Ovary (tissue), 3 donors: Measurements from ENCODE around the gene AKAP9.

Source experiments
- EP300 ChIP-seq: sonication (generic); formaldehyde crosslinking; IDR thresholded peaks from one replicate; pipeline ENCODE4 v1.6.1; 2017; ENCODE audit warnings: antibody characterized with exemption
- POLR2A ChIP-seq: fragments of 450-650 bp; IDR thresholded peaks from one replicate; pipeline ENCODE4 v1.6.1; 2017; ENCODE audit warnings: antibody characterized with exemption, mild to moderate bottlenecking, moderate library complexity
- TF ChIP-seq, protein P1 (sequence below), 3 donors: fragments of 450-650 bp in 2 of 3; fragments of 200-600 bp in 1 of 3; IDR thresholded peaks; one replicate each; pipeline versions ENCODE4 v1.5.1 to v1.8.0; 2016 to 2022; ENCODE audit warnings: antibody characterized with exemption in 3 of 3, mild to moderate bottlenecking in 1 of 3
- donor health status: DM: no; HTN: no; CAD: no.

DNA sequence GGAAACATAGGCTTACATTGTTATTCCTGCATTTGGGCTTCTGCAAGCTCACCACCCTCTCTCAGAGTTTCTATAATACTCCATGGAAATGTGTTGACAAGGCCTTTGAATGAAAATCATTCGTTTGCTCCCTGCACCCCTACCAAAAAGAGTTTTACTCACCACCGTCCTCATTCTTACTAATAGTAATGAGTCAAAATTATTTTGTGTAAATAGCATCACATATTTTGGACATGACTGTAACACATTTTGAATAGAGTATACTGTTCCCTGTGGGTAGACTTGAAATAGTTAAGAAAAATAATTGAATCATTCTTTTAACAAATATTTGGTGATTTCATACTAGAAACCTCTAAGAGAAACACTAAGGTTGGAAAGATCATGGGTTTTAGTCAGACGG, 84.6 kb downstream of the AKAP9 start:
- TF ChIP-seq POLR2A (no peak), EP300 (no peak)
- TF ChIP-seq, protein P1, sequence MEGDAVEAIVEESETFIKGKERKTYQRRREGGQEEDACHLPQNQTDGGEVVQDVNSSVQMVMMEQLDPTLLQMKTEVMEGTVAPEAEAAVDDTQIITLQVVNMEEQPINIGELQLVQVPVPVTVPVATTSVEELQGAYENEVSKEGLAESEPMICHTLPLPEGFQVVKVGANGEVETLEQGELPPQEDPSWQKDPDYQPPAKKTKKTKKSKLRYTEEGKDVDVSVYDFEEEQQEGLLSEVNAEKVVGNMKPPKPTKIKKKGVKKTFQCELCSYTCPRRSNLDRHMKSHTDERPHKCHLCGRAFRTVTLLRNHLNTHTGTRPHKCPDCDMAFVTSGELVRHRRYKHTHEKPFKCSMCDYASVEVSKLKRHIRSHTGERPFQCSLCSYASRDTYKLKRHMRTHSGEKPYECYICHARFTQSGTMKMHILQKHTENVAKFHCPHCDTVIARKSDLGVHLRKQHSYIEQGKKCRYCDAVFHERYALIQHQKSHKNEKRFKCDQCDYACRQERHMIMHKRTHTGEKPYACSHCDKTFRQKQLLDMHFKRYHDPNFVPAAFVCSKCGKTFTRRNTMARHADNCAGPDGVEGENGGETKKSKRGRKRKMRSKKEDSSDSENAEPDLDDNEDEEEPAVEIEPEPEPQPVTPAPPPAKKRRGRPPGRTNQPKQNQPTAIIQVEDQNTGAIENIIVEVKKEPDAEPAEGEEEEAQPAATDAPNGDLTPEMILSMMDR (IDR thresholded peaks at IDR 0.05): no peak
